Activated CD4-positive, alpha-beta T cell treated with anti-CD3 and anti-CD28 coated beads, Interleukin-2, Interleukin-4, amounts not matched to agents 100 ng/mL and 50 ng/mL, durations not matched to agents 16 hours and 8 hours (primary cell): Measurements from ENCODE around the gene SLC5A5.

Experiments
- DNase-seq: peaks from one replicate; pipeline ENCODE4 v3.0.0-alpha.2; 2020; ENCODE audit warnings: low spot score

SLC5A5 gene

GRCh38 chr19:17847538-17848366 lies 24.0 kb upstream of the SLC5A5 start, which contains the start of gene JAK3:
JAK3 (minus strand) TSS chr19:17847982; CDS start chr19:17844417, 3,565 bp downstream.
- DNase-seq = peak; percentile 92

DNA sequence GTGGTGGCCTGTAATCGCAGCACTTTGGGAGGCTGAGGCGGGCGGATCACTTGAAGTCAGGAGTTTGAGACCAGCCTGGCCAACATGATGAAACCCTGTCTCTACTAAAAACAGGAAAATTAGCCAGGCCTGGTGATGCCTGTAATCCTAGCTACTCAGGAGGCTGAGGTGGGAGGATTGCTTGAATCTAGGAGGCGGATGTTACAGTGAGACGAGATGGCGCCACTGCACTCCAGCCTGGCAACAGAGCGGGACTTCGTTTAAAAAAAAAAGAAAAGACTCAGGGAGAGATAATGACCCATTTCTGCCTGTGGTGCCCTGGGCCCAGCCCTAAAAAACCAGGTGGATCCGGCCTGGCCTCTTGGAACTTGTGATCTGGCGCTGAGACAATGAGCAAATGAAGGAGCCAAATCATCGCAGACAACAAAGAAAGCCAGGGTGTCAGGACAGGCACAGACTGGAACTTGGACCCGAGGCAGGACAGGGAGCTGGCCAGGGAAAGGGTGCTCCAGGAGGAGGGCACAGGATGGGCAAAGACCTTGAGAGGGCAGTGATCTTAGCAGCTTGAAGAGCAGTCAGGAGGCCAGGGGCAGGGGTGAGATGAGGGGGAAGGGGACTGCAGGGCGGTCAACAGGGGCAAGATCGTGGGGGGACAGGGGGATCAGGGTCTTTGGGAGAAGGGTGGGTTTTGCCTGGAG lies 23.0 kb upstream of the SLC5A5 start:
- no peak for DNase-seq

DNA sequence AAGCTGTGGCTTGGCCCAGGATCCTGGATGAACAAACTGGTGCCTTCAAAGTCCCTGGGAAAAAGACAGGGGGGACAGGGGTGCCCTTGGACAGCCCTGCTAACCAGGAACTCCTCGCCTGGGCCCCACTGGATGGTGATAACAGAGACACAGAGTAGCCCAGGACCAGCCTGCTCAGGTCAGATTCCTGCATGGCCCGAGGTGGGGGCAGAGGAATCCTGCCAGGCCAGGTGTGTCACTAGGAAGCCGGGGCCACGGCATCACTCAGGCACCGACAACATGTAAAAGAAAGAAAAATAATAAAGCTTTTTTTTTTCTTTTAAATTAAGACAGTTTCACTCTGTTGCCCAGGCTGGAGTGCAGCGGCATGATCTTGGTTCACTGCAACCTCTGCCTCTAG lies 17.7 kb upstream of the SLC5A5 start:
- DNase-seq = no peak

- DNase-seq = peak; percentile 94
These were observed 16.2 kb upstream of the SLC5A5 start for GRCh38 chr19:17855280-17856152.

DNA sequence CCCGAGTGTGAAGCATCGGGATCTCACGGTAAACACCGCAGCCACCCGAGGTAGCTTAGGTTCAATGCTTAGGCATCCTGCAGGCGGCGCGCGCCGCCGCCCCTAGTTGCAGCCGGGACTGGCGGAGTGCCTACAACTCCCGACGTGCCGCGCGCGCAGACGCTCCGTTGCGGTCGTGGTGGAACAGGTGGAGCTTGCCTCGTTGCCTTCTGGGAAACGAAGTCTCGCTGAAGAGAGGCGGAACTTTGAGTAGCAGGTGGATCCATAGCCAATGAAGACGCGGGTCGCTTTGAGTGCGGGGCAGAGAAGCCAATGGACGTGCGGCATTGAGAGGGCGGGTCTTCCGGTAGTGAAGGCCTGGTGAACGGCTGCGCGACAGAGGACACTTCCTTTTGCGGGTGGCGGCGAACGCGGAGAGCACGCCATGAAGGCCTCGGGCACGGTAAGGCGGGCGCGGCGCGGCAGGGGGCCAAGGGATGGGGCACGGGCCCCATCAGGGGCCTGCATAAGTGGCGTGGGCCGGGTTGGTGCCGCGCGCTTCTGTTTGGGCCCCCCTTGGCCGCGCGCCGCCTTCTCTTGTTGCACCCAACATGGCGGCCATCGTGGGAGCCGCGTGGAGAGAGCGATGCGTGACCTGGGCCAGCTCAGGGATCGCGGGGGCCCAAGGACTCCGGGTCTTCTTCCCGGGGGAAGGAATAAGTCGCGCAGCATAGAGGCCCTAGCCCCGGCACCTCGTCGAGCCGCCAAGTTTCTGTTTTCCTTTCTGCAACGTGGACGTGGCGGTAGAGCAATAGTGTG lies 12.0 kb upstream of the SLC5A5 start, which contains the start of gene RPL18A:
TSS of gene RPL18A (plus strand) at position 378 of the 798 bp plus-strand sequence. CDS start at position 425, 47 bp downstream.
- DNase-seq = peak; percentile 100

- no peak for DNase-seq
These were observed 11.3 kb upstream of the SLC5A5 start for GRCh38 chr19:17860331-17860992.

- DNase-seq = no peak
These were observed 10.8 kb upstream of the SLC5A5 start for GRCh38 chr19:17860993-17861360.

DNA sequence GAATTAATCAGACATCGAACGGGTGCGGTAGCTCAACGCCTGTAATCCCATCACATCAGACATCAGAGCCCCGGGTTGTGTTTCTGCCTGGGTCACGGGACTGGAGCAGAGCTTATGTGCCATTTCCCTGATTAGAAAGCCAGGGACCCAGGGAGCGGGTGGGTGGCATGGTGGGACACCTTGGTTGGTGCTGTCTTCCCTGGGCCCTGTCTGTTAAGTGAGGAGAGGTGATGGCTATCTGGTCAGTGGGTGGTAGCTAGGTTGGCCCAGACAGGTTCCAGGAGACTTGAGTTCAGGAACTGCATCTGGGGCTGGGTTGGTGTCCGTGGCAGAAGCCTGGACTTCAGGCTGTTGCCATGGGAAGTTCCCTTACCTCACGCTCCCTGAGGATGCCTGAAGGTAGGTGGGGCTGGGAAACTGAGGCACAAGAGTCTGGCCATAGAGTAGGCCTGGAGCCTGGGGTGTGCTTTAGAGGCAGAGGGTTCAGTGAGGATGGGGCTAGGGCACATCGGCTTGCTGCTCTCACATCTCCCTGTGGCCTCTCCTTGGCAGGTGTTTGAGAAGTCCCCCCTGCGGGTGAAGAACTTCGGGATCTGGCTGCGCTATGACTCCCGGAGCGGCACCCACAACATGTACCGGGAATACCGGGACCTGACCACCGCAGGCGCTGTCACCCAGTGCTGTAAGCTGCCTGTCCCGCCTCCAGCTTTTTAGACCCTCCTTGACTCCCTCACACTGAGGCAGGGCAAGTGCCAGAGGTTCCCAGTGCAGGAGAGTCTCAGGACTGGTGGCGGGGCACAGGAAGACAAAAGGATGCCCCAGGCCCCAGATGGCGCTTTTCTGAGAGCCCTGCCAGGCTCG lies 10.0 kb upstream of the SLC5A5 start:
- no peak for DNase-seq

DNA sequence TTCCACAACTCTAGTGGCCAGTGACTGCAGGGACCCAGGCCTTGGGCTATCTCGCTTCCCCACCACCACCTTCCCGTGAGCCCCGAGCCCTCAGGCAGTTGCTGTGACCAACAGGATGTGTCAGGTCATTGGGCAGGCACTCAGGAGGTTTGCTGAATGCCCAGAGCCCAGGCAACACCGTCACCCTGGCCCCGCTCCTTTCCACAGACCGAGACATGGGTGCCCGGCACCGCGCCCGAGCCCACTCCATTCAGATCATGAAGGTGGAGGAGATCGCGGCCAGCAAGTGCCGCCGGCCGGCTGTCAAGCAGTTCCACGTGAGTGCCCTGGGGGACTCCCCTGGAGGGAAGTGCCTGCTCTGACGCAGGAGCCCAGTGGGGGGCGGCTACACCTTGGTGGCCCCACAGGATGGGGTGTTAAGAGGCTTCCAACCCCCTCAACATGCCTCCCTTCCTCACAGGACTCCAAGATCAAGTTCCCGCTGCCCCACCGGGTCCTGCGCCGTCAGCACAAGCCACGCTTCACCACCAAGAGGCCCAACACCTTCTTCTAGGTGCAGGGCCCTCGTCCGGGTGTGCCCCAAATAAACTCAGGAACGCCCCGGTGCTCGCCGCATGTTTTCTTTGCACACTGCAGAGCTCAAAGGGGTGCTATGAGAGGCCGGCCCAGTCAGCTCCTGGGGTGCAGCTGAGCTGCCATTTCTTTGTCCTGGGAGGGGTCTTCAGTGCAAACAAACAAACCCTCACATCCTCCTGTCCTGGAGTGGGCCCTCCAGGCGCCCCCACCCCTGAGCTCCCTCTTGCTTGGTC lies 8.8 kb upstream of the SLC5A5 start:
- DNase-seq = no peak

GRCh38 chr19:17863520-17864182 lies 8.1 kb upstream of the SLC5A5 start:
- no peak for DNase-seq

DNA sequence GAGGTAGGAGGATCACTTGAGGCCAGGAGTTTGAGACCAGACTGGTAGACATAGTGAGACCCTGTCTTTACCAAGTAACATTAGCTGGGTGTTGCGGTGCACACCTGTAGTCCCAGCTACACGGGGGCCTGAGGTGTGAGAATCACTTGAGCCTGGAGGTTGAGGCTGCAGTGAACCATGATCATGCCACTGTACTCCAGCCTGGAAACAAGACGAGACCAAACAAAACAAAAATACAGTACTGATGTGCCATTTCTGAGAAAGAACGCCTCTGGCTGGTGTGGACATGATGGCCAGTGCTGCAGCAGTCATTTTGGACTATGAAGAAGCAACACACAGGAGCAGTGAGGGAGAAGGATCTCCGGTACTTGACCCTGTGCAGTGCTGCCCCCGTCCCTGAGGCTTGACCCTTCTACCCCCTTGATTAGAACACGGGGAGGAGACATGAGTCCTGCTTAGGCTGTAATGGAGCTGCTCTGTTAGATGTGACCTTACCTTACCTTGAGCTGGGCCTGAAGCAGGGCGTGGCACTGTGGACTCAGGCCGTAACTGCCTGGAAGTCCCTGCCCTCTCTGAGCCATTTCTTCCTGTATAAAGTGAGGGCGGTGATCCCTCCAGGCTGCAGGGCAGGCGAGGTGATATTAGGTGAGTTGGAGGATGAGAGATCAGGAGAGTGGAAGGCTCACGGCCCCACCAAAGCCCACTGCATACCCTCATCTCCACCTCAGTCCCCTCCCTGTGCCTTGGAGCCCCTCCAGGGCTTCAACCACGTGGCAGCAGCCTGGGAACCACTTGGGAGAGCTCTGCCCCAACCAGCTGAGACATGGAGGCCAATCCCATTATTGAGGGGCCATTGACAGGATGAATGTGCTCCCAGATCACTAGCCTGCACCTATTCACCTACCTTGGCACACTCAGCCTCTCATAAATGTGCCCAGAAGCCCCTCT lies 6.1 kb upstream of the SLC5A5 start:
- no peak for DNase-seq

DNA sequence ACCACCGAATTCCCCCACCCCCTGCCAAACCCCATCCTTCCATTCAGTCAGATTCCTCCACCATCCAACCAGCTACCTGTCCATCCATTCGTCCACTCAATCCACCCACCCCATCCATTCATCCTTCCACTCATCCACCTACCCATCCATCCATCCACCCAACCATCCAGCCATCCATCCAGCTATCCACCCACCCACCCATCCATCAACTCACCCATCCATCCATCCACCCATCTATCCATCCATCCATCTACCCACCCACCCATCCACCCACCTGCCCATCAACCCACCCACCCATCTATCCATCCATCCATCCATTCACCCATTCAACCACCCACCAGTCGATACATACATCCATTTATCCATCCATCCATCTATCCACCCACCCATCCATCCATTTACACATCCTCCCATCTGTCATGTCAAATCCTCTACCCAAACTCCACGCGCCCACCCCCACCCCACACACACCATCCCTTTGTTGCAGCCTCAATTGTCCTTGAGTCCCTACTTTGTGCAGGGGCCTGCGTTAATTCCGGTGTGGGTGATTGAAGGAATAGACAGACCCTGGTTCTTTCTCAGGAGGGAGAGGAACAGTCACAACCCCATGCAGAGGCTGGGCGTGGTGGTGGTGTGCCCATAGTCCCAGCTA lies 5.3 kb upstream of the SLC5A5 start:
- no peak for DNase-seq

DNA sequence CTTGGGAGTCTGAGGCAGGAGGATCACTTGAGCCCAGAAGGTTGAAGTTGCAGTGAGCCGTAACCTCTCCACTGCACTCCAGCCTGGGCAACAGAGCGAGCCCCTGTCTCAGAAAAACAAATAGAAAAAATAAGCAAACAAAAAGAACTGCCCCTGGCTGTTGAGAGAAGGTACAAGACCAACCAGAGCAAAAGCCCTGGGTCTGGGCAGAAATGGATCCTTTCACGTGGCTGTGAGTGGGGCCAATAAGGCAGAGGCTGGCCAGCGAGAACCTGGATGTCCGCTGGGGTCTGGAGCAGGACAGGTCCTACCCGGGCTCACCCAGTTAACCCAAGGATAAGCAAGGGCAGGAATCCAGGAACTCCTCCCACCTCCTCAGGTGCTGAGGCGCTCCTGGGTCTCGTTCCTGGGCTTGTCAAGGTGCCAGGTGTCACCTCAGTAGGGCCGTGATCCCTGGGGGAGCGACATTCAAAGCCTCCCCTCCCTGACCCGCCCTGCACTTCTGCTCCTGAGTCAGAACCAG lies 4.7 kb upstream of the SLC5A5 start:
- no peak for DNase-seq

DNA sequence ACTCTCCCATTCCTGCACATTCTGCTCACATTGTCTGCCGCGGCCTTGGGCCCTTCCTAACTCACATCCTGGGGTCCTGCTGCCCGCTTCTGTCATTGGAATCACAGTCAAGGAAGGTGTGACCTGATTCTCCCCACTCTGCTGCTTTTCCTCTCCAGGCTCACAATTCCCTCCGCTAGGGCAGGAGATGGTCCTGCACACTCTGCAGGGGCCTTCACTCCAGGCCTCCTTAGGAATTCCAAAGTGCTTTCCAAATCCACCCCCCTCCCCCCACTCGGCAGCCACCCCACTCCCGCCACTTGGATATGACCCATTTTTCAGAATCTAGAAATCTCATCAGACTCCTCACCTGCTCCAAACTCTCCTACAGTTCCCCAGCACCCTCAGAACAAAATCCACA lies 3.1 kb upstream of the SLC5A5 start:
- DNase-seq = no peak

GRCh38 chr19:17869114-17869608 lies 2.6 kb upstream of the SLC5A5 start:
- no peak for DNase-seq
